Astrocyte (in vitro differentiated cells and primary cell): ENCODE measurements around the gene MPV17L2. TPM values are rescaled to one million over a fixed set of nuclear protein-coding genes. Genes with fewer than 3 reads are reported as not detected.

Experiments used
- DNase-seq: peaks from one replicate; pipeline ENCODE4 v3.0.0-alpha.2; 2010; ENCODE audit warnings: low read depth
- FAIRE-seq: peaks from 2 replicates; lab custom pipeline; 2011; peaks lifted over from hg19 to GRCh38; lab: Jason Lieb, UNC
- H2AFZ ChIP-seq: 2 replicates; pipeline ENCODE4 v1.6.0; 2012; ENCODE audit warnings: low read depth, low read length, inconsistent platforms
- H3K27ac ChIP-seq: 2 replicates; pipeline ENCODE4 v1.5.1; 2011; ENCODE audit warnings: low read depth, low read length, inconsistent platforms
- H3K27me3 ChIP-seq: 2 replicates; pipeline ENCODE4 v1.6.0; 2011; ENCODE audit warnings: low read length, inconsistent platforms; ENCODE audit not compliant: insufficient read depth
- H3K36me3 ChIP-seq: 2 replicates; pipeline ENCODE4 v1.5.1; 2011; ENCODE audit warnings: low read length, inconsistent platforms; ENCODE audit not compliant: insufficient read depth
- H3K4me1 ChIP-seq: 2 replicates; pipeline ENCODE4 v1.5.1; 2011; ENCODE audit warnings: low read length, inconsistent platforms; ENCODE audit not compliant: insufficient read depth
- H3K4me2 ChIP-seq: 2 replicates; pipeline ENCODE4 v1.6.0; 2012; ENCODE audit warnings: low read length, inconsistent platforms
- H3K4me3 ChIP-seq: 2 replicates; pipeline ENCODE4 v1.5.1; 2011; ENCODE audit warnings: low read depth, mild to moderate bottlenecking, low read length, inconsistent platforms; ENCODE audit not compliant: insufficient read depth
- H3K79me2 ChIP-seq: 2 replicates; pipeline ENCODE4 v1.6.0; 2012; ENCODE audit warnings: mild to moderate bottlenecking, low read length, inconsistent platforms; ENCODE audit not compliant: insufficient read depth
- H3K9ac ChIP-seq: 2 replicates; pipeline ENCODE4 v1.6.0; 2012; ENCODE audit warnings: mild to moderate bottlenecking, low read length, inconsistent platforms
- H3K9me3 ChIP-seq: 2 replicates; pipeline ENCODE4 v1.5.1; 2012; ENCODE audit warnings: low read depth, mild to moderate bottlenecking, low read length, inconsistent platforms; ENCODE audit not compliant: insufficient read depth
- H4K20me1 ChIP-seq: 2 replicates; pipeline ENCODE4 v1.6.0; 2012; ENCODE audit warnings: low read length, inconsistent platforms; ENCODE audit not compliant: insufficient read depth
- H3K27ac Mint-ChIP-seq: one replicate; pipeline ENCODE4 v1.8.0; 2021; ENCODE audit warnings: mild to moderate bottlenecking, mixed read lengths; ENCODE audit not compliant: unreplicated experiment
- H3K27me3 Mint-ChIP-seq: one replicate; pipeline ENCODE4 v1.8.0; 2021; ENCODE audit warnings: low read depth, mixed read lengths; ENCODE audit not compliant: unreplicated experiment
- H3K36me3 Mint-ChIP-seq: one replicate; pipeline ENCODE4 v1.8.0; 2021; ENCODE audit warnings: low read depth, mixed read lengths; ENCODE audit not compliant: unreplicated experiment
- H3K4me1 Mint-ChIP-seq: one replicate; pipeline ENCODE4 v1.8.0; 2021; ENCODE audit warnings: low read depth, mixed read lengths; ENCODE audit not compliant: unreplicated experiment
- H3K4me3 Mint-ChIP-seq: one replicate; pipeline ENCODE4 v1.8.0; 2021; ENCODE audit warnings: mild to moderate bottlenecking, moderate library complexity, mixed read lengths; ENCODE audit not compliant: unreplicated experiment
- H3K9me3 Mint-ChIP-seq: one replicate; pipeline ENCODE4 v1.8.0; 2021; ENCODE audit warnings: mild to moderate bottlenecking, mixed read lengths; ENCODE audit not compliant: unreplicated experiment
- EZH2 ChIP-seq: IDR thresholded peaks from 2 replicates; pipeline ENCODE4 v1.6.1; 2012; ENCODE audit warnings: mild to moderate bottlenecking, low read length, inconsistent platforms; ENCODE audit not compliant: insufficient read depth
- total RNA-seq: library from RNA; stranded (reverse); gene quantifications from 2 replicates; pipeline ENCODE4 v1.2.1, GENCODE V29; 2021
- TF ChIP-seq, protein P1 (sequence below): IDR thresholded peaks from 2 replicates; pipeline ENCODE4 v1.5.1; 2011; ENCODE audit warnings: low read depth, mild to moderate bottlenecking, inconsistent platforms, low read length, moderate library complexity; ENCODE audit not compliant: insufficient read depth

Gene MPV17L2
- total RNA-seq, 1 donor from 2014 or later: 21.8 TPM

DNA sequence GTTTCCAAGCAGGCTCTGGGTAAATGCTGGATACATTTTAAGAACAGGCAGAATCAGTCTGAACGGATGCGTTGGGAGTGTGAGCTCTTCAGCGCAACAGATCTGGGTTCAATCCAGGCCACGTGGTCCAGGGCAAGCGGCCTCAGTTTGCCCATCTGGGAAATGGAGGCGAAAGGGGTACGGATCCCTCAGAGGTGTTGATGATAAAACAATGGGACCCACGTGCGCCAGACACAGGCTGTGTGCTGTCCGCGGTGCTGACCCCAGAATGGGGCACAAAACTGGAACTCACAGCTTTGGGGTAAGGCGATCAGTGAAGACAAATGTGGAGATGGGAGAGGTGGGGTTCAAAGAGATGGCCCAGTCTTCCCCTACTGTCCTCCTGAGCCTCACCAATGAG, 46.3 kb downstream of the MPV17L2 start:
- no peak overlapping the region for H3K27ac ChIP-seq
- H3K27me3 ChIP-seq: peaks cover 5% of the 10 kb centered on the region
- DNase-seq: no peak
- H3K4me3 ChIP-seq: no peak overlapping the region
- H3K9me3 Mint-ChIP-seq: peaks cover 2% of the 10 kb centered on the region
- H3K36me3 Mint-ChIP-seq: no peaks in the 10 kb centered on the region
- H3K4me2 ChIP-seq: no peak overlapping the region
- peaks cover 56% of the 10 kb centered on the region for H3K27me3 Mint-ChIP-seq
- H3K9me3 ChIP-seq: no peaks in the 10 kb centered on the region
- H3K79me2 ChIP-seq: no peaks in the 10 kb centered on the region
- H3K27ac Mint-ChIP-seq: no peak overlapping the region
- H3K4me3 Mint-ChIP-seq: no peak overlapping the region
- no peaks in the 10 kb centered on the region for H3K4me1 ChIP-seq
- FAIRE-seq: no peak
- no peaks in the 10 kb centered on the region for H3K4me1 Mint-ChIP-seq
- no peak overlapping the region for H3K9ac ChIP-seq
- H4K20me1 ChIP-seq: no peaks in the 10 kb centered on the region
- no peaks in the 10 kb centered on the region for H3K36me3 ChIP-seq
- TF ChIP-seq, protein P1, sequence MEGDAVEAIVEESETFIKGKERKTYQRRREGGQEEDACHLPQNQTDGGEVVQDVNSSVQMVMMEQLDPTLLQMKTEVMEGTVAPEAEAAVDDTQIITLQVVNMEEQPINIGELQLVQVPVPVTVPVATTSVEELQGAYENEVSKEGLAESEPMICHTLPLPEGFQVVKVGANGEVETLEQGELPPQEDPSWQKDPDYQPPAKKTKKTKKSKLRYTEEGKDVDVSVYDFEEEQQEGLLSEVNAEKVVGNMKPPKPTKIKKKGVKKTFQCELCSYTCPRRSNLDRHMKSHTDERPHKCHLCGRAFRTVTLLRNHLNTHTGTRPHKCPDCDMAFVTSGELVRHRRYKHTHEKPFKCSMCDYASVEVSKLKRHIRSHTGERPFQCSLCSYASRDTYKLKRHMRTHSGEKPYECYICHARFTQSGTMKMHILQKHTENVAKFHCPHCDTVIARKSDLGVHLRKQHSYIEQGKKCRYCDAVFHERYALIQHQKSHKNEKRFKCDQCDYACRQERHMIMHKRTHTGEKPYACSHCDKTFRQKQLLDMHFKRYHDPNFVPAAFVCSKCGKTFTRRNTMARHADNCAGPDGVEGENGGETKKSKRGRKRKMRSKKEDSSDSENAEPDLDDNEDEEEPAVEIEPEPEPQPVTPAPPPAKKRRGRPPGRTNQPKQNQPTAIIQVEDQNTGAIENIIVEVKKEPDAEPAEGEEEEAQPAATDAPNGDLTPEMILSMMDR: no peak
- TF ChIP-seq EZH2: no peak
- H2AFZ ChIP-seq: no peak overlapping the region

DNA sequence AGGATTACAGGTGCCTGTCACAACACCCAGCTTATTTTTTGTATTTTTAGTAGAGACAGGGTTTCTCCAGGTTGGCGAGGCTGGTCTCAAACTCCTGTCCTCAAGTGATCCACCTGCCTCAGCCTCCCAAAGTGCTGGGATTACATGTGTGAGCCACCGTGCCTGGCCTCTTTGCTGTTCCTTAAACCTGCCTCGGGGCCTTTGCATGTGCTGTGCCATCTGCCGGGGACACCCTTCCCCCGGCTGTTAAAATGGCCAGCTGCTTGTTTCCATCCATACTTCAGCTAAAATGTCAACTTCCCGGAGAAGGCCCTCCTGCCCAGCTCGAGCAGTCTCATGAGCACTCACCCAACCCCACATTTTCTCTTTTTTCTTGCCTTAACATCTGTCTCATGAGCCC, 52.3 kb downstream of the MPV17L2 start:
- Histone ChIP-seq H3K27ac (no peak overlapping the region), H3K4me1 (no peaks in the 10 kb centered on the region), H3K4me2 (no peak overlapping the region), H3K79me2 (no peaks in the 10 kb centered on the region), H3K27me3 (peaks cover 2% of the 10 kb centered on the region), H3K9ac (no peak overlapping the region), H2AFZ (no peak overlapping the region), H4K20me1 (no peaks in the 10 kb centered on the region), H3K9me3 (peaks cover 4% of the 10 kb centered on the region), H3K36me3 (no peaks in the 10 kb centered on the region), H3K4me3 (no peak overlapping the region)
- TF ChIP-seq, protein P1: no peak
- no peak for TF ChIP-seq EZH2
- FAIRE-seq: no peak
- Mint-ChIP-seq H3K4me3 (no peak overlapping the region), H3K9me3 (no peaks in the 10 kb centered on the region), H3K27me3 (peaks cover 30% of the 10 kb centered on the region), H3K4me1 (no peaks in the 10 kb centered on the region), H3K36me3 (no peaks in the 10 kb centered on the region), H3K27ac (no peak overlapping the region)
- no peak for DNase-seq

Other genes starting within 250 kb of the MPV17L2 start
- gene KCNN1, start 226.1 kb upstream of the MPV17L2 start, total RNA-seq: 1.5 and 1.6 TPM in 2 replicates
- gene ARRDC2, start 185.0 kb upstream of the MPV17L2 start, total RNA-seq: 2.6 and 2.8 TPM in 2 replicates
- 0.07 TPM in 1 of 2 replicates, not detected in the other for gene IL12RB1, start 106.3 kb upstream of the MPV17L2 start, total RNA-seq
- 5.5 and 6.3 TPM in 2 replicates for gene MAST3, start 95.4 kb upstream of the MPV17L2 start, total RNA-seq
- gene PIK3R2, start 40.1 kb upstream of the MPV17L2 start, total RNA-seq: 58.4 and 60.6 TPM in 2 replicates
- gene IFI30, start 19.4 kb upstream of the MPV17L2 start, total RNA-seq: 0.89 and 2.3 TPM in 2 replicates
- 6.6 and 7.5 TPM in 2 replicates for gene RAB3A, start 10.8 kb downstream of the MPV17L2 start, total RNA-seq
- 0.64 and 0.70 TPM in 2 replicates for gene PDE4C, start 33.2 kb downstream of the MPV17L2 start, total RNA-seq
- 1.3 and 1.7 TPM in 2 replicates for gene IQCN, start 81.2 kb downstream of the MPV17L2 start, total RNA-seq
- gene JUND, start 88.4 kb downstream of the MPV17L2 start, total RNA-seq: 151 and 161 TPM in 2 replicates
- 102 and 127 TPM in 2 replicates for gene LSM4, start 129.9 kb downstream of the MPV17L2 start, total RNA-seq
- 20.6 and 28.4 TPM in 2 replicates for gene PGPEP1, start 147.4 kb downstream of the MPV17L2 start, total RNA-seq
- 20.5 and 23.2 TPM in 2 replicates for gene GDF15, start 192.9 kb downstream of the MPV17L2 start, total RNA-seq
- gene LRRC25, start 204.4 kb downstream of the MPV17L2 start, total RNA-seq: not detected in 2 replicates
- 51.2 and 56.6 TPM in 2 replicates for gene SSBP4, start 226.2 kb downstream of the MPV17L2 start, total RNA-seq
- 128 and 153 TPM in 2 replicates for gene ISYNA1, start 244.9 kb downstream of the MPV17L2 start, total RNA-seq